Fibroblast of lung (primary cell): ENCODE data around the gene EPHB1. TPM values are rescaled to one million over a fixed set of nuclear protein-coding genes. Genes with fewer than 3 reads are reported as not detected.

Experiments used
- DNase-seq, 2 donors: peaks; one replicate each; pipeline versions ENCODE4 v3.0.0 to v3.0.0-alpha.2; 2010; ENCODE audit warnings: low read depth in 2 of 2
- H2AFZ ChIP-seq: 2 replicates; pipeline ENCODE4 v1.5.1; 2012; ENCODE audit warnings: low read length, control low read depth, inconsistent platforms
- H3K27ac ChIP-seq: 2 replicates; pipeline ENCODE4 v1.5.1; 2011; ENCODE audit warnings: low read length, control low read depth; ENCODE audit not compliant: insufficient read depth
- H3K27me3 ChIP-seq: 2 replicates; pipeline ENCODE4 v1.5.1; 2011; ENCODE audit warnings: mild to moderate bottlenecking, low read length; ENCODE audit not compliant: control insufficient read depth, insufficient read depth
- H3K36me3 ChIP-seq: 2 replicates; pipeline ENCODE4 v1.5.1; 2011; ENCODE audit warnings: low read length; ENCODE audit not compliant: control insufficient read depth, insufficient read depth
- H3K4me1 ChIP-seq: 2 replicates; pipeline ENCODE4 v1.5.1; 2011; ENCODE audit warnings: low read length; ENCODE audit not compliant: control insufficient read depth, insufficient read depth; ENCODE audit errors: extremely low read depth
- H3K4me2 ChIP-seq: 2 replicates; pipeline ENCODE4 v1.5.1; 2011; ENCODE audit warnings: low read length, control low read depth; ENCODE audit not compliant: insufficient read depth; ENCODE audit errors: extremely low read depth
- H3K4me3 ChIP-seq, 4 experiments: fragments of 200-600 bp in 1 of 4; sonication (generic) in 1 of 4; replicated peaks in 1 of 4; 2 replicates each; pipeline ENCODE4 v1.5.1; 2011 to 2016; ENCODE audit warnings: low read length in 4 of 4, low read depth in 3 of 4, mild to moderate bottlenecking in 3 of 4, control low read depth in 2 of 4, inconsistent platforms in 1 of 4, mixed read lengths in 1 of 4; ENCODE audit not compliant: insufficient read depth in 1 of 4; ENCODE audit errors: control extremely low read depth in 1 of 4
- H3K79me2 ChIP-seq: 2 replicates; pipeline ENCODE4 v1.5.1; 2012; ENCODE audit warnings: mild to moderate bottlenecking, low read length, inconsistent platforms; ENCODE audit not compliant: control insufficient read depth, insufficient read depth
- H3K9ac ChIP-seq: 2 replicates; pipeline ENCODE4 v1.5.1; 2011; ENCODE audit warnings: mild to moderate bottlenecking, low read length, control low read depth; ENCODE audit not compliant: insufficient read depth
- H3K9me3 ChIP-seq: 2 replicates; pipeline ENCODE4 v1.5.1; 2012; ENCODE audit warnings: low read depth, low read length; ENCODE audit not compliant: control insufficient read depth, insufficient read depth
- H4K20me1 ChIP-seq: 2 replicates; pipeline ENCODE4 v1.5.1; 2011; ENCODE audit warnings: low read length; ENCODE audit not compliant: control insufficient read depth, insufficient read depth; ENCODE audit errors: extremely low read depth
- CTCF ChIP-seq, 2 donors: IDR thresholded peaks in 1 of 2; conservative IDR thresholded peaks in 1 of 2; 1 replicate in 1 of 2; 2 replicates in 1 of 2; pipeline ENCODE4 v1.5.1; 2011 to 2012; ENCODE audit warnings: low read length in 2 of 2, control low read depth in 1 of 2, inconsistent platforms in 1 of 2, low read depth in 1 of 2, mild to moderate bottlenecking in 1 of 2
- EZH2 ChIP-seq: IDR thresholded peaks from 2 replicates; pipeline ENCODE4 v1.5.1; 2012; ENCODE audit warnings: low read length, control low read depth, mild to moderate bottlenecking; ENCODE audit errors: missing control alignments
- polyA plus RNA-seq, 2 donors: library from polyadenylated mRNA; depleted of rRNA in 1 of 2; stranded (reverse) in 1 of 2; unstranded in 1 of 2; fragments of >200 nt; gene quantifications; 2 replicates each; pipeline ENCODE4 v1.2.1, GENCODE V29; 2011 to 2012; ENCODE audit warnings: missing spikeins in 1 of 2
- total RNA-seq: library from RNA; depleted of rRNA; stranded (reverse); fragments of >200 nt; gene quantifications from 2 replicates; pipeline ENCODE4 v1.2.1, GENCODE V29; 2014

The EPHB1 gene
- total and polyA plus RNA-seq, 2 donors (not counting 1 experiment from before 2014, with no cell fraction given): 0.14 to 0.50 TPM

DNA sequence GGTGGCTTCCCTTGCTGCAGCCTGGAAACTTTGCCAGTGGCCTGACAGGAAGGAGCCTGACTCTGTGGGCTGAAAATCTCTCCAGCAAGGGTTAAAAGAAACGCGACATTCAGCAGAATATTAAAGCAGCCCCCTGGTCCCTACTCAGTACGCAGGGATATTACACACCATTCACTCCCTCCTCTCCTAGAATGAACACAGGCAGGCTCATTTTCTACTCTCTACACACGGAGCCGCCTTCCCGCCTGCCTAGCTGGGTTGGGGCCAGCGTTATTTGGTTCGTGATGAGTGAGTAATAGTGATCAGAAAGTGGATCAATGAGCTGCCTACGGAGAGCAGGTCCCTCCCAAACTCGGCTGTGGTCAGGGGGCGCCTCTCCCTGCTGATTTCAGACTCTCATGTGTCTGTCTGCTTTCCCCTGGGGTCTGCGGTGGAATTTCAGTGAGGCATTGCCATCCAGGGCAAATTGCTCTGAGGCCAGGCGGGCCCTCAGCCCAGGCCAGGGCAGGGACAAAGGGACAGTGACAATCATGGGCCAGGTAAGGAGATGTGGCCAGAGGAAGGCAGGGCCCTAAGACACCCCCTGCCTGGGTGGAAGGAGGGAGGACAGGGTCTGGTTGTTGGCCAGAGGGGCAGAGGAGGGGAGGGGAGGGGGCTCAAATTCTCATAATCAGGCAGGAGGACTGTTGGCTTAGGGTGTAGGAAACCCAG, 2.8 kb downstream of the EPHB1 start:
- Histone ChIP-seq H3K79me2 (no peaks in the 10 kb centered on the region), H3K4me3 (no peak overlapping the region), H3K27me3 (peaks cover 8% of the 10 kb centered on the region), H3K36me3 (no peaks in the 10 kb centered on the region), H2AFZ (no peak overlapping the region), H3K27ac (no peak overlapping the region), H3K9me3 (no peaks in the 10 kb centered on the region), H3K4me2 (no peak overlapping the region), H4K20me1 (no peaks in the 10 kb centered on the region), H3K9ac (no peak overlapping the region), H3K4me1 (peaks cover 2% of the 10 kb centered on the region)
- no peak for DNase-seq
- no peak for TF ChIP-seq EZH2

- no peak overlapping the region for H3K4me2 ChIP-seq
- no peaks in the 10 kb centered on the region for H3K9me3 ChIP-seq
- DNase-seq: no peak
- H4K20me1 ChIP-seq: no peaks in the 10 kb centered on the region
- no peaks in the 10 kb centered on the region for H3K36me3 ChIP-seq
- H3K79me2 ChIP-seq: no peaks in the 10 kb centered on the region
- TF ChIP-seq CTCF (conservative IDR thresholded peaks at IDR 0.05 in 1 of 2, IDR thresholded peaks at IDR 0.05 in 1 of 2; ENCODE audit: low read depth in 1 of 2, low read length in 2 of 2) (no peak), EZH2 (no peak)
- no peak overlapping the region for H2AFZ ChIP-seq
- no peak overlapping the region for H3K9ac ChIP-seq
- H3K4me1 ChIP-seq: peaks cover 2% of the 10 kb centered on the region
- peaks cover 8% of the 10 kb centered on the region for H3K27me3 ChIP-seq
- H3K27ac ChIP-seq: no peak overlapping the region
- no peak overlapping the region for H3K4me3 ChIP-seq
Observed at GRCh38 chr3:134798681-134799311, 3.7 kb downstream of the EPHB1 start.

- Histone ChIP-seq H3K9me3 (no peaks in the 10 kb centered on the region), H3K27me3 (peaks cover 8% of the 10 kb centered on the region), H3K4me2 (no peak overlapping the region), H3K36me3 (no peaks in the 10 kb centered on the region), H3K79me2 (no peaks in the 10 kb centered on the region), H3K27ac (no peak overlapping the region), H4K20me1 (no peaks in the 10 kb centered on the region), H2AFZ (no peak overlapping the region), H3K9ac (no peak overlapping the region), H3K4me1 (peaks cover 2% of the 10 kb centered on the region), H3K4me3 (no peak overlapping the region)
- DNase-seq: peak in 1 of 2 donors; percentile 16
- no peak for TF ChIP-seq CTCF (conservative IDR thresholded peaks at IDR 0.05 in 1 of 2, IDR thresholded peaks at IDR 0.05 in 1 of 2; ENCODE audit: low read depth in 1 of 2, low read length in 2 of 2)
- TF ChIP-seq EZH2: no peak
Observed at GRCh38 chr3:134799393-134799792, 4.3 kb downstream of the EPHB1 start.
